Osteoblast (primary cell): ENCODE results near the gene AJAP1. TPM values are rescaled to one million over a fixed set of nuclear protein-coding genes. Genes with fewer than 3 reads are reported as not detected.

ENCODE experiments used
- DNase-seq: peaks from one replicate; pipeline ENCODE4 v3.0.0; 2011; ENCODE audit warnings: low spot score, mixed read lengths; ENCODE audit not compliant: insufficient read length; ENCODE audit errors: missing footprints
- H2AFZ ChIP-seq: 2 replicates; pipeline ENCODE4 v1.6.0; 2011; ENCODE audit warnings: mild to moderate bottlenecking, low read length
- H3K27ac ChIP-seq: 2 replicates; pipeline ENCODE4 v1.5.1; 2011; ENCODE audit warnings: mild to moderate bottlenecking, low read depth, low read length, moderate library complexity
- H3K27me3 ChIP-seq: 2 replicates; pipeline ENCODE4 v1.6.0; 2012; ENCODE audit warnings: mild to moderate bottlenecking, control low read depth, inconsistent platforms, low read length, moderate library complexity; ENCODE audit not compliant: insufficient read depth
- H3K36me3 ChIP-seq: 2 replicates; pipeline ENCODE4 v1.5.1; 2011; ENCODE audit warnings: mild to moderate bottlenecking, low read length, control low read depth, moderate library complexity; ENCODE audit not compliant: insufficient read depth
- H3K4me1 ChIP-seq: 2 replicates; pipeline ENCODE4 v1.5.1; 2011; ENCODE audit warnings: mild to moderate bottlenecking, low read length, control low read depth, moderate library complexity; ENCODE audit not compliant: insufficient read depth
- H3K4me2 ChIP-seq: 2 replicates; pipeline ENCODE4 v1.6.0; 2011; ENCODE audit warnings: mild to moderate bottlenecking, low read length; ENCODE audit not compliant: insufficient read depth
- H3K4me3 ChIP-seq: fragments of 200-600 bp; sonication (generic); 3 replicates; pipeline ENCODE4 v1.5.1; 2012; ENCODE audit warnings: mild to moderate bottlenecking, low read length, inconsistent platforms; ENCODE audit not compliant: insufficient read depth
- H3K79me2 ChIP-seq: 2 replicates; pipeline ENCODE4 v1.6.0; 2012; ENCODE audit warnings: mild to moderate bottlenecking, low read length, control low read depth, inconsistent platforms; ENCODE audit not compliant: insufficient read depth
- H3K9me3 ChIP-seq: 2 replicates; pipeline ENCODE4 v1.5.1; 2011; ENCODE audit warnings: low read depth, low read length, control low read depth
- H4K20me1 ChIP-seq: 2 replicates; pipeline ENCODE4 v1.6.0; 2012; ENCODE audit warnings: mild to moderate bottlenecking, low read length, control low read depth; ENCODE audit not compliant: insufficient read depth
- CTCF ChIP-seq: IDR thresholded peaks from 2 replicates; pipeline ENCODE4 v1.5.1; 2011; ENCODE audit warnings: mild to moderate bottlenecking, low read depth, low read length, moderate library complexity; ENCODE audit errors: extremely low read depth
- total RNA-seq: library from RNA; depleted of rRNA; stranded (reverse); fragments of >200 nt; gene quantifications from 2 replicates; pipeline ENCODE4 v1.2.3, GENCODE V29; 2012

The AJAP1 gene
- total RNA-seq, 1 donor, result 1.1 TPM

- H3K36me3 ChIP-seq, result no peaks in the 10 kb centered on the region
- H2AFZ ChIP-seq, result no peak overlapping the region
- TF ChIP-seq CTCF, result no peak
- H3K79me2 ChIP-seq, result no peaks in the 10 kb centered on the region
- no peaks in the 10 kb centered on the region for H4K20me1 ChIP-seq
- no peak overlapping the region for H3K4me2 ChIP-seq
- no peak overlapping the region for H3K4me3 ChIP-seq
- H3K4me1 ChIP-seq, result no peaks in the 10 kb centered on the region
- no peaks in the 10 kb centered on the region for H3K9me3 ChIP-seq
- peak overlapping the region; percentile 19 for H3K27ac ChIP-seq
- no peaks in the 10 kb centered on the region for H3K27me3 ChIP-seq
- DNase-seq, result peak; percentile 13
These were observed 14.6 kb downstream of the AJAP1 start for GRCh38 chr1:4668743-4669700.

DNA sequence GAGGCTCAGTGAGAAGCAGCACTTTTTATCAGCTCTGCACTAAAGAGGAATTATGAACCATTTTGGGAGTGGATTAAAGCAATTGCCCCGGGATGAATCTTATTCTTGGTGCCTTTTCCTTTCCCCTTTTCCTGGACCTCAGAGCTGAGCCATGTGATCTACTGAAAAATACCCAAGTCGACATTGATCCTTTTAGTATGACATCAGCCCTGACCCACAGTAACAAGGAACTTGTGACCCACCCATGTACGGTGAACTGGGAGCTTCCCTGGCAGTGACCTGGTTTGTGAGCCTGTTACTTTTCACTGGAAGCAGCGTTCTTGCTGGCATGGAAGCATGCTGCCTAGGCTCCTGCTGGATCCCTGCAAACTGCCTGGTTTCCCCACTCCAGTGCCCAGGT, 15.9 kb downstream of the AJAP1 start:
- H3K4me2 ChIP-seq, result no peak overlapping the region
- no peaks in the 10 kb centered on the region for H3K9me3 ChIP-seq
- no peaks in the 10 kb centered on the region for H3K27me3 ChIP-seq
- TF ChIP-seq CTCF, result no peak
- H3K4me1 ChIP-seq, result no peaks in the 10 kb centered on the region
- H4K20me1 ChIP-seq, result no peaks in the 10 kb centered on the region
- DNase-seq, result no peak
- H2AFZ ChIP-seq, result no peak overlapping the region
- H3K36me3 ChIP-seq, result no peaks in the 10 kb centered on the region
- H3K79me2 ChIP-seq, result no peaks in the 10 kb centered on the region
- no peak overlapping the region for H3K4me3 ChIP-seq
- H3K27ac ChIP-seq, result no peak overlapping the region

DNA sequence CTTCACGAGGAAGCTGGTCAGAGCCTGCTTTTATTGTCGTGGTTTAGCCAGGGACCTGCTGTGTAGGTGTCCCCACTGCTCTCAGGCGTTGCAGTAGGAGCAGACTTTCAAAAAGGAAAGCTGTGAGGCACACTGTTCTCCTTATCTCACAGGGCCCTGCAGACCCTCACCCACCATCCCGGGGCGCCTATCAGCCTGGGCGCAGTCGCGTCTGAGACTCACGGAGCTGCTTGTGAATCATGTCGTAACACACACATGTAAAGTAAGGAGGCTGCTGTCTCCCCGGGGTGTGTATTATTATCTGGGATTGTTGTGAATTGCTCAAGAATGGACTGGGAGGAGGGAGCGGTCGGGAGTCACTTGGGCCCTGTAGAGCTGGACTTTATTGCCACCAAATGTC, 17.4 kb downstream of the AJAP1 start:
- no peak for TF ChIP-seq CTCF
- Histone ChIP-seq H3K27ac (no peak overlapping the region), H2AFZ (no peak overlapping the region), H3K79me2 (no peaks in the 10 kb centered on the region), H4K20me1 (no peaks in the 10 kb centered on the region), H3K27me3 (no peaks in the 10 kb centered on the region), H3K4me1 (no peaks in the 10 kb centered on the region), H3K9me3 (no peaks in the 10 kb centered on the region), H3K4me3 (no peak overlapping the region), H3K36me3 (no peaks in the 10 kb centered on the region), H3K4me2 (no peak overlapping the region)
- DNase-seq, result peak; percentile 32

GRCh38 chr1:4673494-4673893, 19.1 kb downstream of the AJAP1 start:
- no peak overlapping the region for H3K27ac ChIP-seq
- no peak overlapping the region for H2AFZ ChIP-seq
- H3K36me3 ChIP-seq, result no peaks in the 10 kb centered on the region
- H3K27me3 ChIP-seq, result no peaks in the 10 kb centered on the region
- DNase-seq, result peak; percentile 23
- no peak for TF ChIP-seq CTCF
- no peak overlapping the region for H3K4me3 ChIP-seq
- H3K4me2 ChIP-seq, result no peak overlapping the region
- no peaks in the 10 kb centered on the region for H4K20me1 ChIP-seq
- H3K79me2 ChIP-seq, result no peaks in the 10 kb centered on the region
- no peaks in the 10 kb centered on the region for H3K9me3 ChIP-seq
- H3K4me1 ChIP-seq, result no peaks in the 10 kb centered on the region
